IMR-90 (cell line): ENCODE data around the gene POU6F1. TPM values are rescaled to one million over a fixed set of nuclear protein-coding genes. Genes with fewer than 3 reads are reported as not detected.

Source experiments
- ATAC-seq: fragments of 200-7000 bp; cut with Tn5 transposase; 2 replicates; pipeline ENCODE4 v1.9.1; 2020; ENCODE audit warnings: low read depth, mild to moderate bottlenecking, moderate library complexity
- BruUV-seq: library from RNA; stranded (reverse); fragments of 400-500 nt; replicated peaks from 2 replicates; lab custom pipeline; 2021; lab: Mats Ljungman, UMichigan
- CTCF ChIA-PET: fragments of 300-600 bp; formaldehyde crosslinking; extraction: SDS; loops from one replicate; lab custom pipeline; 2021; ENCODE audit warnings: antibody characterized with exemption; lab: Yijun Ruan, JAX
- POLR2A ChIA-PET: fragments of 300-600 bp; sonication (Branson Sonifier 250); formaldehyde crosslinking; loops from one replicate; lab custom pipeline; 2022; ENCODE audit warnings: antibody characterized with exemption; ENCODE audit not compliant: unreplicated experiment; lab: Charles Lee
- DNase-seq: peaks from one replicate; pipeline ENCODE4 v3.0.0; 2013
- H2AFZ ChIP-seq: replicated peaks from 2 replicates; pipeline ENCODE3; 2013; ENCODE audit warnings: low read length, mild to moderate bottlenecking; ENCODE audit not compliant: poor library complexity
- H2AK5ac ChIP-seq: 2 replicates; pipeline ENCODE4 v1.6.1; 2013; ENCODE audit warnings: low read depth, low read length, inconsistent platforms
- H2AK9ac ChIP-seq: replicated peaks from 2 replicates; pipeline ENCODE3; 2013; ENCODE audit warnings: mild to moderate bottlenecking, low read depth, low read length, moderate library complexity; ENCODE audit not compliant: poor library complexity
- H2BK120ac ChIP-seq: 2 replicates; pipeline ENCODE4 v1.6.1; 2013; ENCODE audit warnings: low read depth, low read length, inconsistent platforms
- H2BK15ac ChIP-seq: 3 replicates; pipeline ENCODE4 v1.6.1; 2013; ENCODE audit warnings: low read depth, low read length, inconsistent platforms
- H2BK20ac ChIP-seq: 2 replicates; pipeline ENCODE4 v1.6.1; 2013; ENCODE audit warnings: low read depth, mild to moderate bottlenecking, inconsistent platforms, low read length, moderate library complexity
- H2BK5ac ChIP-seq: 2 replicates; pipeline ENCODE4 v1.6.1; 2013; ENCODE audit warnings: mild to moderate bottlenecking, low read depth, low read length, inconsistent platforms; ENCODE audit not compliant: poor library complexity, severe bottlenecking
- H3K14ac ChIP-seq: replicated peaks from 2 replicates; pipeline ENCODE4 v1.6.1; 2013; ENCODE audit warnings: low read depth, low read length, inconsistent platforms
- H3K18ac ChIP-seq: 2 replicates; pipeline ENCODE4 v1.6.1; 2013; ENCODE audit warnings: low read depth, low read length, control low read depth
- H3K23ac ChIP-seq: 2 replicates; pipeline ENCODE4 v1.6.1; 2013; ENCODE audit warnings: low read depth, low read length, inconsistent platforms
- H3K27ac ChIP-seq: 2 replicates; pipeline ENCODE4 v1.5.1; 2013; ENCODE audit warnings: mild to moderate bottlenecking, control low read depth, low read length; ENCODE audit not compliant: insufficient read depth
- H3K27me3 ChIP-seq: 2 replicates; pipeline ENCODE4 v1.6.1; 2013; ENCODE audit warnings: low read length; ENCODE audit not compliant: control insufficient read depth, insufficient read depth
- H3K36me3 ChIP-seq: 2 replicates; pipeline ENCODE4 v1.6.1; 2013; ENCODE audit warnings: low read length, mixed read lengths; ENCODE audit not compliant: control insufficient read depth, insufficient read depth
- H3K4ac ChIP-seq: 2 replicates; pipeline ENCODE4 v1.6.1; 2013; ENCODE audit warnings: low read depth, low read length, inconsistent platforms
- H3K4me1 ChIP-seq: 2 replicates; pipeline ENCODE4 v1.6.1; 2013; ENCODE audit warnings: low read length, mixed read lengths; ENCODE audit not compliant: control insufficient read depth, insufficient read depth
- H3K4me2 ChIP-seq: 2 replicates; pipeline ENCODE4 v1.6.1; 2013; ENCODE audit warnings: low read depth, mild to moderate bottlenecking, control low read depth, low read length, moderate library complexity
- H3K4me3 ChIP-seq: 2 replicates; pipeline ENCODE4 v1.5.1; 2013; ENCODE audit warnings: low read depth, mild to moderate bottlenecking, control low read depth, low read length, moderate library complexity; ENCODE audit not compliant: insufficient read depth
- H3K56ac ChIP-seq: 2 replicates; pipeline ENCODE4 v1.6.1; 2013; ENCODE audit warnings: low read length, inconsistent platforms; ENCODE audit not compliant: insufficient read depth; ENCODE audit errors: extremely low read depth
- H3K79me1 ChIP-seq, 2 experiments: 2 replicates each; pipeline ENCODE4 v1.6.1; 2013; ENCODE audit warnings: low read length in 2 of 2, inconsistent platforms in 1 of 2, low read depth in 1 of 2
- H3K9ac ChIP-seq: 2 replicates; pipeline ENCODE4 v1.6.1; 2013; ENCODE audit warnings: low read depth, low read length, control low read depth
- H3K9me1 ChIP-seq: 2 replicates; pipeline ENCODE4 v1.6.1; 2013; ENCODE audit warnings: low read length, inconsistent platforms; ENCODE audit not compliant: insufficient read depth
- H3K9me3 ChIP-seq: 2 replicates; pipeline ENCODE4 v1.6.1; 2013; ENCODE audit warnings: low read length; ENCODE audit not compliant: control insufficient read depth, insufficient read depth
- H4K20me1 ChIP-seq: 2 replicates; pipeline ENCODE4 v1.6.1; 2013; ENCODE audit warnings: low read length, inconsistent platforms; ENCODE audit not compliant: insufficient read depth
- H4K5ac ChIP-seq: 2 replicates; pipeline ENCODE4 v1.6.1; 2013; ENCODE audit warnings: mild to moderate bottlenecking, low read depth, low read length, control low read depth
- H4K8ac ChIP-seq, 2 experiments: 2 replicates each; pipeline ENCODE4 v1.6.1; 2013; ENCODE audit warnings: low read depth in 2 of 2, low read length in 2 of 2, control low read depth in 1 of 2, inconsistent platforms in 1 of 2
- H4K91ac ChIP-seq: 2 replicates; pipeline ENCODE4 v1.6.1; 2013; ENCODE audit warnings: low read depth, low read length, inconsistent platforms; ENCODE audit not compliant: insufficient read depth
- CTCF ChIP-seq: conservative IDR thresholded peaks from 2 replicates; pipeline ENCODE4 v1.5.1; 2012; ENCODE audit warnings: mild to moderate bottlenecking, low read depth, low read length, improper control_type of control experiment
- FOS ChIP-seq: fragments of 150-350 bp; IDR thresholded peaks from 2 replicates; pipeline ENCODE4 v1.6.1; 2016; ENCODE audit warnings: low read depth, low read length
- WGBS, 2 experiments: methylation state at CpG; one replicate each; pipeline versions ENCODE4 v1.1.5 to v1.1.7; 2013; ENCODE audit warnings: missing lambda C conversion rate in 2 of 2; ENCODE audit not compliant: insufficient read length in 1 of 2; ENCODE audit errors: extremely low coverage in 2 of 2; 5-methylcytosine and 5-hydroxymethylcytosine counted together
- dilution Hi-C: fragments of 300-500 bp; cut with HindIII; formaldehyde crosslinking; loops from one replicate; pipeline ENCODE4 v1.14.3; 2018; ENCODE audit warnings: low sequenced_read_pairs; ENCODE audit not compliant: unreplicated experiment
- in situ Hi-C: fragments of 300-500 bp; cut with MboI; formaldehyde crosslinking; loops from 3 replicates; pipeline ENCODE4 v1.14.3; 2019; ENCODE audit warnings: low sequenced_read_pairs, inconsistent platforms, mixed read lengths
- intact Hi-C: fragments of 100-400 bp; cut with micrococcal nuclease; formaldehyde crosslinking; loops from 2 replicates; pipeline ENCODE4 v1.10.0; 2022
- polyA plus RNA-seq, 3 experiments: library from polyadenylated mRNA; depleted of rRNA; stranded (reverse); fragments of >200 nt; gene quantifications; 2 replicates each; pipeline ENCODE4 v1.2.3, GENCODE V29; 2012; ENCODE audit warnings: low replicate concordance in 1 of 3
- total RNA-seq: library from RNA; depleted of rRNA; stranded (reverse); fragments of >200 nt; gene quantifications from 2 replicates; pipeline ENCODE4 v1.2.3, GENCODE V29; 2012

POU6F1 gene
- total and polyA plus RNA-seq, 2 of the 4 experiments (the other 2 are of a cell fraction) = 0.90 to 3.6 TPM

- Histone ChIP-seq H2AK5ac (no peak overlapping the region), H3K9me3 (peaks cover 4% of the 10 kb centered on the region; the same call in 1 of the 2 replicates), H2AFZ (no peak overlapping the region), H3K27me3 (no peaks in the 10 kb centered on the region), H4K91ac (no peak overlapping the region), H3K18ac (no peak overlapping the region), H4K8ac (no peak overlapping the region), H2BK120ac (no peak overlapping the region), H2AK9ac (no peak overlapping the region), H4K5ac (no peak overlapping the region), H2BK5ac (no peak overlapping the region), H2BK15ac (no peak overlapping the region), H3K4me1 (no peaks in the 10 kb centered on the region; the same call in 1 of the 2 replicates), H4K20me1 (no peaks in the 10 kb centered on the region), H3K9ac (no peak overlapping the region), H3K27ac (no peak overlapping the region), H3K9me1 (peaks cover 7% of the 10 kb centered on the region), H2BK20ac (no peak overlapping the region), H3K4ac (no peak overlapping the region), H3K4me3 (no peak overlapping the region), H3K79me1 (no peaks in the 10 kb centered on the region), H3K56ac (no peak overlapping the region), H3K4me2 (no peak overlapping the region), H3K14ac (no peak overlapping the region), H3K23ac (no peak overlapping the region), H3K36me3 (peaks cover 11% of the 10 kb centered on the region)
- POLR2A ChIA-PET = no interaction called here
- DNase-seq (no peak), ATAC-seq (no peak)
- in situ Hi-C loops (no loop called here), intact Hi-C loops (no loop called here), dilution Hi-C loops (no loop called here)
- no peak for TF ChIP-seq CTCF
- no peak for TF ChIP-seq FOS
- CTCF ChIA-PET = interaction anchor here (0.5 kb wide), 1 partner anchor 17 kb away, joined by 3 read pairs; no protein-coding TSS in a partner anchor
- BruUV-seq = no TSS peak
- WGBS, 2 experiments = no CpG with 5 or more reads among the region's 5 CpGs
Measured at GRCh38 chr12:51202718-51203117, 15.1 kb downstream of the POU6F1 start.
